MCF 10A (cell line): ENCODE data around the gene SLC17A9. TPM values are rescaled to one million over a fixed set of nuclear protein-coding genes. Genes with fewer than 3 reads are reported as not detected.

ENCODE experiments used
- BruUV-seq: library from RNA; stranded (reverse); fragments of 400-500 nt; replicated peaks from 2 replicates; lab custom pipeline; 2021; lab: Mats Ljungman, UMichigan
- CTCF ChIA-PET: fragments of 300-600 bp; sonication (Branson Sonifier 250); formaldehyde crosslinking; extraction: SDS; loops from one replicate; lab custom pipeline; 2021; ENCODE audit warnings: antibody characterized with exemption, inconsistent platforms; lab: Yijun Ruan, JAX
- POLR2A ChIA-PET: fragments of 300-600, 350-650 bp; sonication (Branson Sonifier 250); formaldehyde crosslinking; extraction: SDS; loops from one replicate; lab custom pipeline; 2020; ENCODE audit warnings: antibody characterized with exemption, inconsistent platforms; lab: Yijun Ruan, JAX
- DNase-seq: peaks from one replicate; pipeline ENCODE4 v3.0.0-alpha.2; 2018; ENCODE audit not compliant: unreplicated experiment
- H3K27ac Mint-ChIP-seq: one replicate; pipeline ENCODE4 v1.8.0; 2022; ENCODE audit warnings: mild to moderate bottlenecking, low read depth, mixed read lengths; ENCODE audit not compliant: unreplicated experiment
- H3K27me3 Mint-ChIP-seq: one replicate; pipeline ENCODE4 v1.8.0; 2022; ENCODE audit warnings: mixed read lengths; ENCODE audit not compliant: insufficient read depth, unreplicated experiment
- H3K36me3 Mint-ChIP-seq: one replicate; pipeline ENCODE4 v1.8.0; 2022; ENCODE audit warnings: mild to moderate bottlenecking, moderate library complexity, mixed read lengths; ENCODE audit not compliant: insufficient read depth, unreplicated experiment
- H3K4me1 Mint-ChIP-seq: one replicate; pipeline ENCODE4 v1.8.0; 2022; ENCODE audit warnings: mixed read lengths; ENCODE audit not compliant: insufficient read depth, unreplicated experiment
- H3K4me3 Mint-ChIP-seq: one replicate; pipeline ENCODE4 v1.8.0; 2022; ENCODE audit warnings: mild to moderate bottlenecking, moderate library complexity, mixed read lengths; ENCODE audit not compliant: unreplicated experiment
- H3K9me3 Mint-ChIP-seq: one replicate; pipeline ENCODE4 v1.8.0; 2022; ENCODE audit warnings: mixed read lengths; ENCODE audit not compliant: unreplicated experiment
- intact Hi-C: fragments of 100-400 bp; cut with micrococcal nuclease; formaldehyde crosslinking; loops from 2 replicates; pipeline ENCODE4 v1.14.1; 2022
- total RNA-seq: library from RNA; stranded (reverse); gene quantifications from 2 replicates; pipeline ENCODE4 v1.2.3, GENCODE V29; 2022
- TF ChIP-seq, protein P1 (sequence below): fragments of 200-600 bp; IDR thresholded peaks from one replicate; pipeline ENCODE4 v1.8.0; 2022; ENCODE audit warnings: antibody characterized with exemption, mild to moderate bottlenecking; ENCODE audit not compliant: unreplicated experiment

The SLC17A9 gene
- total RNA-seq, 1 experiment from 2014 or later, result 0.07 TPM

DNA sequence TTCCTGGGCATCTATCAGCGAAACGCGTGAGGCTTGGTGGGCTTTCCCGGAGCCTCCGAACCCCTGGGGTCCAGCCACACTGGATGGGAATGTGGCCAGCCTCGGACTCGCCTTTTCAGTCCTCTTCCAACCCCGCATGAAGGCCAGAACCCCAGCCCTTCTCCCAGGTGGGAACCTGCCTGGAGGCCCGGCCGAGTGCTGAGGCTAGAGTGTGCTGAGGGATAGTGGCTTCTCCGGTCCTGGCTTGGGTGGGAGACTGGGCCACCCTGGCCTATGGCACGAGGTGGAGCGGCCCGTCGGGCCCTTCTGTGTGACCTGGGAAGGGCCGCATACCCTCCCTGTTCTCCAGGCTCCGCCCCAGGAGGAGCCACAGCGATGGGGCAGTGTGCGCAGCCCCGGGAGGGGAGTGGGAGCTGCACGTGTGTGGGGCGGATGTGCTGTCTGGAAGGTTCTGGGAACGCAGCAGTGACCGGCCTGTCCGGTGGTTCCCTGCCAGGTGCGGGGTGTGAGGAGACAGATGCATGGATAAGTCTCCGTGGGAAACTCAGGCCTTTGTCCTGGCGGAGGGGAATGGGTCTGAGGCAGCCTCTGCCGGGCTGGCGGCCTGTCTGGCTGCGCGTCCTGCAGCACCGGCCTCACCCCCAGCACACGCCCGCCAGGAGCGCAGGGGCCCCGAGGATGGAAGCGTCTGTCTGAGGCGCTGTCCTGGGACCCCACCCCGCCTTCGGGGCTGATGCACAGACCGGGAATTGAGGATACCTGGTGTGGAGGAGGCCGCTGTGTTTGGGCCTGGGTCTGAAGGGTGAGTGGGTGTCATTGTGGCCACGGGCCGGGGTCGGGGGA is 55.4 kb downstream of the SLC17A9 start:
- no peaks in the 10 kb centered on the region for H3K36me3 Mint-ChIP-seq
- TF ChIP-seq, protein P1, sequence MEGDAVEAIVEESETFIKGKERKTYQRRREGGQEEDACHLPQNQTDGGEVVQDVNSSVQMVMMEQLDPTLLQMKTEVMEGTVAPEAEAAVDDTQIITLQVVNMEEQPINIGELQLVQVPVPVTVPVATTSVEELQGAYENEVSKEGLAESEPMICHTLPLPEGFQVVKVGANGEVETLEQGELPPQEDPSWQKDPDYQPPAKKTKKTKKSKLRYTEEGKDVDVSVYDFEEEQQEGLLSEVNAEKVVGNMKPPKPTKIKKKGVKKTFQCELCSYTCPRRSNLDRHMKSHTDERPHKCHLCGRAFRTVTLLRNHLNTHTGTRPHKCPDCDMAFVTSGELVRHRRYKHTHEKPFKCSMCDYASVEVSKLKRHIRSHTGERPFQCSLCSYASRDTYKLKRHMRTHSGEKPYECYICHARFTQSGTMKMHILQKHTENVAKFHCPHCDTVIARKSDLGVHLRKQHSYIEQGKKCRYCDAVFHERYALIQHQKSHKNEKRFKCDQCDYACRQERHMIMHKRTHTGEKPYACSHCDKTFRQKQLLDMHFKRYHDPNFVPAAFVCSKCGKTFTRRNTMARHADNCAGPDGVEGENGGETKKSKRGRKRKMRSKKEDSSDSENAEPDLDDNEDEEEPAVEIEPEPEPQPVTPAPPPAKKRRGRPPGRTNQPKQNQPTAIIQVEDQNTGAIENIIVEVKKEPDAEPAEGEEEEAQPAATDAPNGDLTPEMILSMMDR, result no peak
- H3K9me3 Mint-ChIP-seq, result no peaks in the 10 kb centered on the region
- CTCF ChIA-PET, result interaction anchor here (0.5 to 4.8 kb wide), 17 partner anchors 14 to 519 kb away, joined by 3 to 32 read pairs (median 4); no protein-coding TSS in a partner anchor
- intact Hi-C loops, result no loop called here
- DNase-seq, result no peak
- H3K27me3 Mint-ChIP-seq, result peaks cover 58% of the 10 kb centered on the region
- H3K4me1 Mint-ChIP-seq, result peaks cover 6% of the 10 kb centered on the region
- no peak overlapping the region for H3K27ac Mint-ChIP-seq
- no TSS peak for BruUV-seq
- no peak overlapping the region for H3K4me3 Mint-ChIP-seq
- POLR2A ChIA-PET, result no interaction called here

DNA sequence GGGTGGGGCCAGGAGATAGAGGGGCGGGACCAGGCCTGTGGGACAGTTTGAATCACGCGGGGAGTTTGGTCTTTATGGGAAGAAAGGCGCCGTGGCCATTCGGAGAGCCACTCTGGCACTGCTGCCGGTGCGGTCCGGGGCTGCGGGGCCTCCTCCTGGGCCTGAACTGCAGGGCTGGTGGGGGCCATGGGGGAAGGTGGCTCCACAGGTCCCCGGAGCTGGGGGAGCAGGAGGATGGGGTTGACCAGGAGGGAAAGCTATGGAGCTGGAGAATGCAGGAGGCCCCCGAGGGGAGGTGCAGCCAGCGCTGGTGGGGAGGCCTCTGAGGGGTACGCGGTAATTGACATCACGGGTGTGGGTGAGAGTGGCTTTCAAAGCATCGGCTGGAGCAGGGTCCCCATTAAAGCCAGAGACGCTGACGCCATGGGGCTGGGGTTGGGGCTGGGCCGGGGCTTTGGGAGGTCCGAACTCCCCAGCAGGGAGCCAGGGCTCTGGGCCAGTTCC is 56.1 kb downstream of the SLC17A9 start:
- no TSS peak for BruUV-seq
- DNase-seq, result no peak
- TF ChIP-seq, protein P1, result no peak
- ChIA-PET POLR2A (interaction anchor here (0.7 to 1.4 kb wide), 5 partner anchors 34 to 177 kb away, joined by 3 to 5 read pairs (median 4); no protein-coding TSS in a partner anchor), CTCF (interaction anchor here (0.5 to 4.8 kb wide), 27 partner anchors 9 to 792 kb away, joined by 3 to 32 read pairs (median 4); no protein-coding TSS in a partner anchor)
- H3K27me3 Mint-ChIP-seq, result peaks cover 58% of the 10 kb centered on the region
- no peak overlapping the region for H3K27ac Mint-ChIP-seq
- intact Hi-C loops, result loop anchor here (1.0 kb wide), 3 partner anchors 36 to 186 kb away; no protein-coding TSS in a partner anchor
- peaks cover 6% of the 10 kb centered on the region for H3K4me1 Mint-ChIP-seq
- no peaks in the 10 kb centered on the region for H3K9me3 Mint-ChIP-seq
- no peaks in the 10 kb centered on the region for H3K36me3 Mint-ChIP-seq
- H3K4me3 Mint-ChIP-seq, result no peak overlapping the region

DNA sequence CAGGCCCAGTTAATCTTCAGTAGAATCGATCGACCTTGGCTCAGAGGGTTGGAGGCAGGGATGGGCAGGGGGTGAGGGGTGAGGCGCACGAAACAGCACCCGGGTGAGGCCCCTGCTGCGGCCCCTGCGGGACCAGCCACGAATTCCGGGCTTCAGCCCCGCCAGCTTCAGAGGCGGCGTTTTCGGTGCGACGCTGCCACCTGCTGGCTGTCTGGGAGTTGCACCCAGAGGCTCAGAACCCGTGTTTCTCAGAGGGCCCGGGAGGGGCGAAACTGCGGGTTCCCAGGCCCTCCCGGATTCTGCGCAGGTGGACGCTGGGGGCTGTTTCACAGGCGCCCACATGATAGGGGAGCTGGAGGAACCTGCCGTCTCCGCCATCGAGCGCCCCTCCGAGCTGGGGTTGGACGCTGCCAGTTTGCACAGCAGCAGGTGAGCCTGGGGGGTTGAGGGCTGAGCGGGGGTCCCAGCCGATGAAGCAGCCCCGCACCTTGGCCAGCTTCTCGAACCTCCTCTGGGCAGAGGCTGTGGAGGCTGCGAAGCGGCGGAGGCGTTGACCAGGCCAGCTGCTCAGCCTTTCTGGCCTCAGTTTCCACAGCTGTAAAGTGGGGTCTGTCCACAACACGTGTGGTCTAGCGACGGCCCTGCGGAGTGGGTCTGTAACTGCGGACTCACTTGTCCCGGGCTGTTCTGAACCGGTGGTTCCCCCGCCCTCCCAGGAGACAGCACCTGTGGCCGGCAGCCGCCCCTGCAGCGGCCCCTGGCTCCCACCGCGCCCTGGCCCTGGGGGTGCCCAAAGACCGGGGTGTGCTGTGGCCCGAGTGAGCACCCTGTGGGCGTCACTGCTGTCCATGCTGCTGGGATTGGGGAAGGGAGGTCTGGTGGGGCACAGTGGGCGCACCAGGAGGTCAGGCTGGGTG is 56.8 kb downstream of the SLC17A9 start:
- H3K9me3 Mint-ChIP-seq, result no peaks in the 10 kb centered on the region
- ChIA-PET CTCF (interaction anchor here (0.6 to 4.8 kb wide), 38 partner anchors 8 to 1333 kb away, joined by 3 to 32 read pairs (median 4); partner anchors contain the start of gene TCFL5), POLR2A (interaction anchor here (0.7 to 1.4 kb wide), 5 partner anchors 34 to 177 kb away, joined by 3 to 5 read pairs (median 4); no protein-coding TSS in a partner anchor)
- TF ChIP-seq, protein P1, result peak; percentile 89
- H3K27ac Mint-ChIP-seq, result no peak overlapping the region
- H3K4me1 Mint-ChIP-seq, result peaks cover 6% of the 10 kb centered on the region
- H3K4me3 Mint-ChIP-seq, result no peak overlapping the region
- no TSS peak for BruUV-seq
- intact Hi-C loops, result loop anchor here (1.0 kb wide), 3 partner anchors 37 to 187 kb away; no protein-coding TSS in a partner anchor
- H3K36me3 Mint-ChIP-seq, result no peaks in the 10 kb centered on the region
- peaks cover 58% of the 10 kb centered on the region for H3K27me3 Mint-ChIP-seq
- peak; percentile 66 for DNase-seq
